Astrocyte (in vitro differentiated cells and primary cell): Measurements from ENCODE around the gene TMEM47.

Experiments
- EZH2 ChIP-seq: IDR thresholded peaks from 2 replicates; pipeline ENCODE4 v1.6.1; 2012; ENCODE audit warnings: mild to moderate bottlenecking, low read length, inconsistent platforms; ENCODE audit not compliant: insufficient read depth
- TF ChIP-seq, protein P1 (sequence below): IDR thresholded peaks from 2 replicates; pipeline ENCODE4 v1.5.1; 2011; ENCODE audit warnings: low read depth, mild to moderate bottlenecking, inconsistent platforms, low read length, moderate library complexity; ENCODE audit not compliant: insufficient read depth

DNA sequence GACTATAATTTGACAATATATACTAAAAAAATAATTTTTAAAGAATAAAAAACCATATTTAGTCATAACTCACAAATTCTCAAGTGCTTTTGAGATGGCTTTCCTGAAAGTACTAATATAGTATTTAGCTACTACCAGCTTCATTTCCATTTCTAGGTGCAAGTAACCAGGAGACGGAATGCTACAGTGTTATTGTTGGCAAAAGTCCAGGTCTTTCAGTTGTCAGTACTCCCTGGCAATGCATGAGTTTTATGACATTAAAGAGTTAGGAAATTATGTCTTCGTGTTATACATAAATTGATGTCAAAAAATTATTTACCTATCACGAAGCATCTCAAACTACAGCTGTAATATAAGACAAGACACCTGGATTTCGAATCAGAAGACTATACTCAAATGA, 45.0 kb downstream of the TMEM47 start:
- TF ChIP-seq, protein P1, sequence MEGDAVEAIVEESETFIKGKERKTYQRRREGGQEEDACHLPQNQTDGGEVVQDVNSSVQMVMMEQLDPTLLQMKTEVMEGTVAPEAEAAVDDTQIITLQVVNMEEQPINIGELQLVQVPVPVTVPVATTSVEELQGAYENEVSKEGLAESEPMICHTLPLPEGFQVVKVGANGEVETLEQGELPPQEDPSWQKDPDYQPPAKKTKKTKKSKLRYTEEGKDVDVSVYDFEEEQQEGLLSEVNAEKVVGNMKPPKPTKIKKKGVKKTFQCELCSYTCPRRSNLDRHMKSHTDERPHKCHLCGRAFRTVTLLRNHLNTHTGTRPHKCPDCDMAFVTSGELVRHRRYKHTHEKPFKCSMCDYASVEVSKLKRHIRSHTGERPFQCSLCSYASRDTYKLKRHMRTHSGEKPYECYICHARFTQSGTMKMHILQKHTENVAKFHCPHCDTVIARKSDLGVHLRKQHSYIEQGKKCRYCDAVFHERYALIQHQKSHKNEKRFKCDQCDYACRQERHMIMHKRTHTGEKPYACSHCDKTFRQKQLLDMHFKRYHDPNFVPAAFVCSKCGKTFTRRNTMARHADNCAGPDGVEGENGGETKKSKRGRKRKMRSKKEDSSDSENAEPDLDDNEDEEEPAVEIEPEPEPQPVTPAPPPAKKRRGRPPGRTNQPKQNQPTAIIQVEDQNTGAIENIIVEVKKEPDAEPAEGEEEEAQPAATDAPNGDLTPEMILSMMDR, result no peak
- no peak for TF ChIP-seq EZH2
